Activated naive CD8-positive, alpha-beta T cell treated with anti-CD3 and anti-CD28 coated beads for 36 hours (primary cell): ENCODE data around the gene F13A1. TPM values are rescaled to one million over a fixed set of nuclear protein-coding genes. Genes with fewer than 3 reads are reported as not detected.

Source experiments
- DNase-seq: peaks from one replicate; pipeline ENCODE4 v3.0.0; 2021
- H3K27ac Mint-ChIP-seq: one replicate; pipeline ENCODE4 v1.8.0; 2022; ENCODE audit warnings: mild to moderate bottlenecking, moderate library complexity, mixed read lengths
- H3K27me3 Mint-ChIP-seq: one replicate; pipeline ENCODE4 v1.8.0; 2022; ENCODE audit warnings: mild to moderate bottlenecking, mixed read lengths
- H3K36me3 Mint-ChIP-seq: one replicate; pipeline ENCODE4 v1.8.0; 2021; ENCODE audit warnings: mild to moderate bottlenecking, mixed read lengths
- H3K4me1 Mint-ChIP-seq: one replicate; pipeline ENCODE4 v1.8.0; 2021; ENCODE audit warnings: mixed read lengths
- H3K4me3 Mint-ChIP-seq: one replicate; pipeline ENCODE4 v1.8.0; 2022; ENCODE audit warnings: mild to moderate bottlenecking, moderate library complexity, mixed read lengths
- H3K9me3 Mint-ChIP-seq: one replicate; pipeline ENCODE4 v1.8.0; 2022; ENCODE audit warnings: mixed read lengths
- total RNA-seq, 2 experiments: library from RNA; stranded (reverse); gene quantifications; one replicate each; pipeline ENCODE4 v1.2.3, GENCODE V29; 2021

F13A1 gene
- total RNA-seq = not detected

DNA sequence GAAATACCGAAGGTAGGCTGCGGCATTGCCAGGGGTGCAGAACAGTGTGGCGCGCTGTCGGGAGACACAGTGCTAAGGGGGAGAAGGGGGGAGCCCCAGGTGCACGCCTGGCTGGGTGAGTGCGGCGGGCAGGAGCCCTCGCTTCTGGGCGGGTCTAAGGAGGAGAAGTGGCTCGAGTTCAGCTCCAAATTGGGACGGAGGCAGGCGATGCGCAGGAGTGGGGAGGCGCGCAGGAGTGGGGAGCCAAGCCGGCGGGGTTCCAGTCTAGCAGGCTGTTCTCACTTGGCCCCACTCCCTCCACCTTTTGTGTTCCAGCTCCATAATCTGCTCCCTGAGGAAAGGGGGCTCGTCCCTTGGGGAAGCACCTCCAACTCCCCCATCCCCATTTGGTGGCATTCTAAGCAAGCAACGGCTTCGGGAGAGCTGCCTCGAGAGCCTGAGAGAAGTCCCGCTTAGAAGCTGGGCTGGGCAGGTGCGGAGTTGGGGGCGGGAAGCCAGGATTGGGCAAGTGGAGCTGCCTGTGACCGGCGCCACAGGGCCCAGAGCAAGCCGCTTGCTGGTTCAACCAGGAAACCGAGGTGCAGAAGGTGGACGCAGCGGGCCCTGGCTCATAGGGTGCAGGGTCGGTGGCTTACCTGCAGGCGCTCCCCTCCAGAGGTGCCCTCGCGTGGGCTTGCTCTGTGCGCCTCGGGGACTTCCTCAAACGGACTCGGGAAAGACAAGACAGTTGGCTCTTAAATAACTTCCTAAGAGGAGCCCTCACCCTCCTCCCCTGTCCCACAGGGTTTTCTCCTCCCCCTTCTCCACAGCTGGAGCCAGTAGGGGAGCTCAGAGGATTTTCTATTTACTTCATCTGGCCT lies at the start of gene F13A1:
Gene F13A1, minus strand, starts transcription at position 711 of the 860 bp plus-strand sequence. CDS start 1,998 bp downstream, outside the sequence.
- Mint-ChIP-seq H3K27ac (no peak within 1 kb of the TSS), H3K4me1 (no peaks in the 10 kb centered on the region), H3K9me3 (no peaks in the 10 kb centered on the region), H3K36me3 (no peaks in the 10 kb centered on the region), H3K27me3 (peaks cover 69% of the 10 kb centered on the region), H3K4me3 (no peak within 1 kb of the TSS)
- no peak for DNase-seq

DNA sequence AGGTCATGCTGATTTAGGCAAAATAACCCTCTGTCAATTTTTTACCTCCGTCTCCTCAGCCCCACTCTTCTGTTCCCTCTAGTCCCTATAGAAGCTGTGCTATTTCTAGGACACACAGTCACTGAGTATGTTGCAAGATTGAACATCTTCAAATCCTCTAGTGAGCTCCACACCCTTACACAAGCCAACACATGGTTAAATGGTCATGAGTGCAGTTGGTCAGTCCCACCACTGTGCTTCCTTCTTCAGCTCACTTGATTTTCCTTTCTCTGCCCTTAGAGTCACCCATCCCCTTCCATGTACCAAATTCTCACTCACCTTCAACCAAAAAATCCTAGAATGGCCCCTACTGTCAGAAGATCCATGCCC lies 48.2 kb upstream of the F13A1 start:
- Mint-ChIP-seq H3K9me3 (peaks cover 4% of the 10 kb centered on the region), H3K27me3 (peaks cover 4% of the 10 kb centered on the region), H3K4me3 (no peak overlapping the region), H3K27ac (no peak overlapping the region), H3K4me1 (no peaks in the 10 kb centered on the region), H3K36me3 (no peaks in the 10 kb centered on the region)
- no peak for DNase-seq

DNA sequence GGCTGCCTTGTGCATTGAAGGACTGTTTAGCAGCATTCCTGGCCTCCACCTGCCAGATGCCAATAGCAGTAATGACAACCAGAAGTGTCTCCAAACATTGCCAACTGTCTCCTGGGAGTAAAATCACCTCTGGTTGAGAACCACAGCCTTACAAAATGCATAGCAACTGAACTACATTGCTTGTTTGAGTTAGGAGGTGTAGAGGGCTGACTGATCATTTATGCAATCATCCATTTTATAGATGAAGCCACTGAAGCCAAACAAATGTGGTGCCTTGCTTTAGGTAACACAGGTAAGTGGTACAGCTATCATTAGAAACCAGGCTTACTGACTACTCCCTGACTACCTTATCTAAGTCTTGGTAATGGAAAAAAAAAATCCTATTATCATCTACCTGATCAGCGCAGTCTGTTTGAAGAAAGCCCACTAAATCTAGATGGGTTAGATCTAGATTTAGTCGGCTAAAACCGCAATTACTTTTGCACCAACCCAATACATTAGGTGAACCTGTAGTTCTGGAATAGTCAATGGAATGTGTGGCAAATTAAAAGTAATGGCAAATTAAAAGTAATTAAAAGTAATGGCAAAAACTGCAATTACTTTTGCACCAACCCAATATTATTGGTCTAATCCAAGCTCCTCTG lies 47.7 kb upstream of the F13A1 start:
- H3K4me3 Mint-ChIP-seq = no peak overlapping the region
- no peak for DNase-seq
- H3K9me3 Mint-ChIP-seq = peaks cover 1% of the 10 kb centered on the region
- H3K27ac Mint-ChIP-seq = no peak overlapping the region
- H3K4me1 Mint-ChIP-seq = no peaks in the 10 kb centered on the region
- H3K27me3 Mint-ChIP-seq = peaks cover 4% of the 10 kb centered on the region
- no peaks in the 10 kb centered on the region for H3K36me3 Mint-ChIP-seq

DNA sequence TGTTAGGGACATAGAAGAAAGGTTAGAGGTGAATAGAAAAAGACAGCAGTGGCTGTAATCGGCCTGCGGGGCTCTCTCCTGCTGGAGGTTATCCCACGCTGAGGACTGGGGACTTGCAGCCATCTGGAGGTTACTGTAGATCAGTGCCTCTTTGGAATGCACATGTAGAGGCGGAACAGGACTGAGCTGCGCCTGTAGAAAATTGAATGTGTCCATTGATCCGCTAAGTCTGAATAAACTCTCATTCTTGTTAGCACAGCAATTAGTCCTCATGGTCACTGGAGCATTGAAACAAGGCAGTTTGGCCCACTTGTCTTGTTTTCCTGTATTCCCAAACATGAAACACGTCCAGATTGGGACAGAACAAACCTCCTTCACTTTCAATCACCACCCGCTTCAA lies 46.3 kb upstream of the F13A1 start:
- H3K36me3 Mint-ChIP-seq = no peaks in the 10 kb centered on the region
- no peak for DNase-seq

DNA sequence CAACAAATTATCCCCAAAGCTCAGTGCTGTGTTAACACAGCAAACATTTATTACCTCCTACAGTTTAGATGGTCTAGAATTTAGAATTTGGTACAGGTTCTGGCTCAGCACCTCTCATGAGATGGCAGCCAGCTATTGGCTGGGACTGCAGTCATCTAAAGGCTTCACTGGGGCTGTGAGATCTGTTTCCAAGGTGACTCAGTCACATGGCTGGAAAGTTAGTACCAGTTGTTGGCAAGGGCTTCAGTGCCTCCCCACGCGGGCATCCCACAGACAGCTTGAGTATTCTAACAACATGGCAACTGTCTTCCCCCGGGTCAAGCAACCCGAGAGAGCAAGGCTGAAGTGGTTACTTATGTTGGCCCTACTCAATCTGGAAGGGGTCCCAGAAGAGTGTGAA lies 44.8 kb upstream of the F13A1 start:
- Mint-ChIP-seq H3K4me1 (no peaks in the 10 kb centered on the region), H3K36me3 (no peaks in the 10 kb centered on the region), H3K27me3 (peaks cover 4% of the 10 kb centered on the region), H3K9me3 (no peaks in the 10 kb centered on the region), H3K4me3 (no peak overlapping the region), H3K27ac (no peak overlapping the region)
- DNase-seq = no peak

More for the DNA sequence above, 46.3 kb upstream of the F13A1 start:
- H3K4me1 Mint-ChIP-seq = no peaks in the 10 kb centered on the region
- no peaks in the 10 kb centered on the region for H3K9me3 Mint-ChIP-seq
- H3K4me3 Mint-ChIP-seq = no peak overlapping the region
- H3K27ac Mint-ChIP-seq = no peak overlapping the region
- H3K27me3 Mint-ChIP-seq = peaks cover 4% of the 10 kb centered on the region

DNA sequence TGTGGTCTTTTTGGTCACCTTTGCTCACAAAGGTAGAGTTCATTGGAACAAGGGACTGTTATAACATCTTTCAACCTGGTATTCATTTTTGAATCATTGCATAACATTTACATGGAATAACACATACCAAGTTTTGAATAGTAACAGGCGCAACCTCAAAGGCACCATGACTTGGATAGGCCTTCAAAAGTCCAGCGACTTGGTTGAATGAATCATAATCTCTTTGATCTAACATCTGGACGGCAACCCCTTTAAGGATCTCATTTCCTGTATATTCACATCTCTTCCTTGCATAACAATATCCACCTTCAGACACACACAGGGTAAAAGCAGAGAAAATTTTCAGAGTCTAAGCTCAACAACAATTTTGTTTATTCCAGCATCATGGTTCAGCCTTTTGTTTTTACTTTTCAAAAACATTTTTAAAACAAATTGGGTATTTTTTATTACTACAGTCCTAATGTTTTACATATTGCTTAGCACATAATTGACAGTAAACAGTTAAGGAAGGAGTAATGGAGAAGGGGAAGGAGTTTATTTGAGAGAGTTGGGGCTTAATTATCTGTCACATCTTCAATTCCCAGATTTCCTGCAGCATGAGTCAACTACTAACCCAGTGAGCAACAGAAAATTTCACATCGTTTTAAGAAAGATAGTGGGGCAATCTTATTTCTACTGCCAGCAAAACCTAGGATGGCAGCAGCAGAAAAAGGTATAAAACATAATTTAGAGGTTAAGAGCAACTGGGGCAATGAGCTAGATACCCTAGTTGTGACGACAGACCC lies 41.8 kb upstream of the F13A1 start:
- no peak overlapping the region for H3K27ac Mint-ChIP-seq
- no peaks in the 10 kb centered on the region for H3K27me3 Mint-ChIP-seq
- no peaks in the 10 kb centered on the region for H3K4me1 Mint-ChIP-seq
- no peaks in the 10 kb centered on the region for H3K36me3 Mint-ChIP-seq
- DNase-seq = no peak
- no peak overlapping the region for H3K4me3 Mint-ChIP-seq
- no peaks in the 10 kb centered on the region for H3K9me3 Mint-ChIP-seq

DNA sequence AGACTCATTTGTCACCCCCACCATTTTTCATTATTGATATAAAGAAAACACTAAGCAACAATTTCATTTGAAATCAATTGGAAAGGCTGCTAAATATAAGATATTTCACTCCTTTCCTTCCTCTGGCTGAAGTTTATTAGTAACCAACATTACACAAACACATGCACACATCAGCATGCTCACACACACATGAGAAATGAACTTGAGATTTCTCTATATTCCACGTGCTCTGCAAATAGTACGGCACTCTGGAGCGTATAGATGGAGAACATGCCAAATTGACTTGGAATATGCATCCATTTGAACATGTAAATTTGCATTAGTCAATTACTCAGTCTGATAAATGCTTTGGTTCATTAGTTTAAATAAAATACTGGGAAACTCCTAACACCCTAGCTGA lies 37.1 kb upstream of the F13A1 start:
- H3K27ac Mint-ChIP-seq = no peak overlapping the region

DNA sequence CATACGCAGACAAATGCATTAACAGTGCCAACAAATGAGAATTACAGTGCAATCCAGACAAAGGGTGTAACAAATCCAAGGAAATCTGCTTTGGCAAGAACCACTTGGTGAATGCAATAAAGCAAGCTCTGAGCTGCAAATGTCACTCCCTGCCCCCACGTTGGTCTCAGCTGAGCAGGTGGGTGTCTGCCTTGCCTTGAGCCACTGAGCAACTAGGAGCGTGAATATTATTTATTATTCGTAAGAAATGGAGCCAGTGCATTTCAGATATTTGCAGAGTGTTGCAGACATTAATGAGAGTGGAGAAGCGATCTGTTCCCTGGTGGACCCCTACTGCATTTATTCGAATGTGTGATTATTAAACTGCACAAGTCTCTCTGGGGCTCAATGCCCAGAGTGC lies 36.6 kb upstream of the F13A1 start:
- Mint-ChIP-seq H3K36me3 (no peaks in the 10 kb centered on the region), H3K4me3 (no peak overlapping the region), H3K4me1 (no peaks in the 10 kb centered on the region), H3K27ac (no peak overlapping the region), H3K27me3 (no peaks in the 10 kb centered on the region), H3K9me3 (no peaks in the 10 kb centered on the region)
- DNase-seq = no peak

More for the DNA sequence above, 37.1 kb upstream of the F13A1 start:
- DNase-seq = no peak
- H3K4me1 Mint-ChIP-seq = no peaks in the 10 kb centered on the region
- H3K9me3 Mint-ChIP-seq = no peaks in the 10 kb centered on the region
- H3K4me3 Mint-ChIP-seq = no peak overlapping the region
- H3K27me3 Mint-ChIP-seq = no peaks in the 10 kb centered on the region
- H3K36me3 Mint-ChIP-seq = no peaks in the 10 kb centered on the region

DNA sequence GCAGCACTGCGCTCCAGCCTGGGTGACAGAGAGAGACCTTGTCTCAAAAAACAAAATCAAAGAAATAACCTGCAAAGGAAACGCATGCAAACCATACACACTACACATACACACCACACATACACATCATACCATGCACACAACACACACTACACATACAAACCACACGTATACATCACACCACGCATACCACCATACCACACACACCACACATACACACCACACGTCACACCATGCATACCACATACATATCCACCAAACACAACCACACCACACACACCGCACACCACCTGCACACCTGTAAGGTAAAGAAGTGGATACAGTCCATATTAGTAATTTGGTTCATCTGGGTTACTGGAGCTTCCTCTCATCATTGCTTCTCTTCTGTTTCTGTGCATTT lies 32.3 kb upstream of the F13A1 start:
- no peak for DNase-seq
- Mint-ChIP-seq H3K36me3 (no peaks in the 10 kb centered on the region), H3K4me3 (no peak overlapping the region), H3K9me3 (no peaks in the 10 kb centered on the region), H3K4me1 (no peaks in the 10 kb centered on the region), H3K27me3 (peaks cover 23% of the 10 kb centered on the region), H3K27ac (no peak overlapping the region)

DNA sequence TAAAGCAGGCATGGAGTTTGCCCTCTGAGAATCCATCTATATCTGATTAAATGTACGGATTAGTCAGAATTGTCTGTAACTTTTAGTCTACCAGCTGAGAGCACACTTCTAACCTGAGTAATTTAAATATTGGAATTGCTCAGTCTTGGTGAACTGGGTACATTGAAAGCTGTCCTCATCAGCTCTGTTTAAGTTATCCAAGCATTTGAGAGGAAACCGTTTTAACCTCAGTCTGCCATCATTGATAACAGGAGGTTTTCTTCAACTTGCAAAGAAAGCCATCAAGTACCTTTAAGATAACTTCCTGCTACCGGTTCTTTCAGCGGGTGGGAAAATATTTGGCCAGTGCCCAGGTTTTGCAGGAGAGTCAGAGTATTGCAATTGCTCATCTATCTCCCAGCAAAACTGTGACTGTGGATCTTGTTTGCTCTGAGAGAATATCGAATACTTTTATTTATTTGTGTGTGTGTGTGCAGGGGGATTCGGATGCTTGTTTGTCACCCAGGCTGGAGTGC lies 31.1 kb upstream of the F13A1 start:
- peaks cover 23% of the 10 kb centered on the region for H3K27me3 Mint-ChIP-seq
- no peak for DNase-seq
- no peak overlapping the region for H3K4me3 Mint-ChIP-seq
- no peaks in the 10 kb centered on the region for H3K9me3 Mint-ChIP-seq
- no peaks in the 10 kb centered on the region for H3K36me3 Mint-ChIP-seq
- no peaks in the 10 kb centered on the region for H3K4me1 Mint-ChIP-seq
- H3K27ac Mint-ChIP-seq = no peak overlapping the region

DNA sequence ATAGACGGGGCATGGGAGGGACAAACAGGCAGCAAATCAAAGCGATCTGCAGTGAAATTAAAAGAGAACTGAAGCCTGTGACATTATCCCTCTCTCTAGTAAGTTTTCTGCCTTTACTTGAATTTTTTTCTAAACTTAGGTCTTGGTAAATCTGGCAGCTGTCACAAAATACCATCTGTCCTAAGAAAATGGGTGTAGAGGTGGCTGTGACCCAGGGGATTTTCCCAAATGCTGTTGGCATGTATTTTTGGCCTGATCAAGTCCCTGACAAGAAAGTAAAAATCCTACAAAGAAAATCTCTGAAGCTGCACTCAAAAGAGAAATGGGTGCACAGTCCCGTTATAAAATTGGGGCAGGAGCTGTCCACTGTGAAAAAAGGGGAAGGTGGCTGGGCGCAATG lies 30.2 kb upstream of the F13A1 start:
- no peaks in the 10 kb centered on the region for H3K36me3 Mint-ChIP-seq
- DNase-seq = no peak
- H3K27ac Mint-ChIP-seq = no peak overlapping the region
- H3K4me1 Mint-ChIP-seq = no peaks in the 10 kb centered on the region
- H3K4me3 Mint-ChIP-seq = no peak overlapping the region
- H3K27me3 Mint-ChIP-seq = peaks cover 23% of the 10 kb centered on the region
- no peaks in the 10 kb centered on the region for H3K9me3 Mint-ChIP-seq

DNA sequence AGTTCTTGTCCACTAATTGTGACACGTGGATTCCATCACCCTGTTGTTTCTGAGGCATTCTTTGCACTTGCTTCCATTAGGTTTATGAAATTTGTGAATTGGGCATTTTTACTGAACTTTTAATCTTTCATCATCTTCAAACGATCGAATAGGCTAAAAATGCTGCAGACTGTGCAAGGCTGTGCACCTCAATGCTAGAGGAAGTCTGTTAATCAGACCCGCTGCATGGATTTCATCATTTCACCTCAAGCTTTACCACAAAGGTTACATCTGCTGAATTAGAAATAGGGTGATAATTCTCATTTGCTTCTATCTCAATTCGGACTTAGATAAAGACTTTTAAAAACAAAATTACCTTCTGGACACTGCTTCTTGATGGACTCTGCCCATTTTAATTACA lies 27.8 kb upstream of the F13A1 start:
- no peaks in the 10 kb centered on the region for H3K36me3 Mint-ChIP-seq
- peaks cover 23% of the 10 kb centered on the region for H3K27me3 Mint-ChIP-seq

DNA sequence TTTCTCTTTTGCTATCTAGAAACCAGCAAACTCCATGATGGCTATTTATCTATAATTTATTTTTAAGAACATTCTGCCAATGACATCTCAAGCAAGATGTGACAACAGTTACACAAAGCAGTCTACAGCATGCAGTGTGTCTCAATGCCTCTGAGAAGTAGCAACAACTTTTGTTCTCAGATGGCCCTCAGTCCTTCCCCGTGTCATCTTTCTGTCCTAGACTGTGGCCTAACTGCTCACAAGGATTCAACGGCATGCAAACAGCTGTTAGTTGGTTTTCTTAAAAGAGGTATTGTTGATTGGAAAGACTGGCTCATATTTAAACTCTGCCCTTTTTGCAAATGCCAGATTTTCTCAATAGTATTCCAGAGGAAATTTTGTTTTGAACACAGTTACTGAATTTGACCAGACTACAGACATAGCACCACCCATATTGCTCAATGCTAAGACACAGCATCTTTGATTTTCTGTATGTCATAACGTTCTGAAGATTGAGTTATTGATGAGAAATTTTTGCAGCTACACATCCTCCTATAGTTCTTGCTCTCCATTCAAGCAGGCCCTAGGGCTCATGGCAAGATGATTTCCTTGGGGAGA lies 26.1 kb upstream of the F13A1 start:
- Mint-ChIP-seq H3K27ac (no peak overlapping the region), H3K4me1 (no peaks in the 10 kb centered on the region), H3K9me3 (no peaks in the 10 kb centered on the region), H3K27me3 (peaks cover 24% of the 10 kb centered on the region), H3K36me3 (no peaks in the 10 kb centered on the region), H3K4me3 (no peak overlapping the region)
- no peak for DNase-seq

More for the DNA sequence above, 27.8 kb upstream of the F13A1 start:
- Mint-ChIP-seq H3K27ac (no peak overlapping the region), H3K4me1 (no peaks in the 10 kb centered on the region), H3K4me3 (no peak overlapping the region), H3K9me3 (no peaks in the 10 kb centered on the region)
- no peak for DNase-seq

DNA sequence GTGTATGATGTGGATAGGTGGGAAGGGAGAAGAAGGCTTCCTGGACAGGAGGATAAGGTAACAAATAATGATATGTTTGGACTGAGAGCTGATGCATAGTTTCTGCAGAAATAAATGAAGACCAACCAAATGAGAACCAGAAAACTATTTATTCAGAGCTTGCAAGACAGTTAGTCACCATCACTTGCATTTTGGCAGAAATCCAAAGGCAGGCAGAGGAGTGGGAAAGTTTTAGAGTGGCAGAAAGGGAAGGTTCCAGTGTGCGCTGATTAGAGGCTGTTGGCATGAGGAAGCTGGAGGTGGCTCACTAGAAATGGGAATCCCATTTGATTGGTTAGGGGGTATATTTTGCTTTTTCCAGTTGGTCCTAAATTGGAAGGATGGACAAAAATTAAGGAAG lies 13.0 kb upstream of the F13A1 start:
- H3K27ac Mint-ChIP-seq = no peak overlapping the region
- DNase-seq = no peak
- H3K27me3 Mint-ChIP-seq = peaks cover 3% of the 10 kb centered on the region
- no peaks in the 10 kb centered on the region for H3K36me3 Mint-ChIP-seq
- no peaks in the 10 kb centered on the region for H3K9me3 Mint-ChIP-seq
- H3K4me3 Mint-ChIP-seq = no peak overlapping the region
- peaks cover 2% of the 10 kb centered on the region for H3K4me1 Mint-ChIP-seq

DNA sequence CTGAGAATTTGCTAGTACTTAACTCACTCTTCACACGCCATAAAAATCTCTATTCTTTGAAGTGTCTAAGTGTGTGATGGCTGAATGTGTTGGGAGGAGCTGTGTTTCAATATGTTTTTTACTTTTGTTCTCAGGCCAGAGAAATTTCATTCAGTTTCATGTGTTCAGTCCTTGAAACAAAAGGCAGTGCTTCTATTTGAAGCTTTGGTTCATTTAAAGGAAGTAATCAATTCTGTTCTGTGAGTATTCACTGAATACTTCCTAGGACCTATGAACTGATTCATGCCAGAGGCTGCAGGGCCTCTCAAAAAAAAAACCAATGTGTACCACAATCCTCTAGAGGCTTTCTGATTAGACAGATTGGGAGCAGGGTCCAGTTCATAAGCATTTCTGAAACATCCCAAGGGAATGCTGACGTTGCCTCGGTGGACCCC lies 12.4 kb upstream of the F13A1 start:
- Mint-ChIP-seq H3K36me3 (no peaks in the 10 kb centered on the region), H3K9me3 (no peaks in the 10 kb centered on the region)

More for the DNA sequence above, 12.4 kb upstream of the F13A1 start:
- peaks cover 2% of the 10 kb centered on the region for H3K4me1 Mint-ChIP-seq
- no peak overlapping the region for H3K4me3 Mint-ChIP-seq
- no peak overlapping the region for H3K27ac Mint-ChIP-seq
- no peak for DNase-seq
- H3K27me3 Mint-ChIP-seq = peaks cover 3% of the 10 kb centered on the region
